HG03432 (cell line): ENCODE measurements around the gene FNDC8.
"Not testable (repeated sequence)": the region's sequence is repeated elsewhere in the genome, so short reads cannot be mapped to it uniquely, and the experiment has no call there.

Source experiments
- ATAC-seq: cut with Tn5 transposase; IDR thresholded peaks from one replicate; pipeline ENCODE4 v1.9.1; 2021; ENCODE audit warnings: mild to moderate bottlenecking, moderate library complexity; ENCODE audit not compliant: unreplicated experiment

Gene FNDC8

DNA sequence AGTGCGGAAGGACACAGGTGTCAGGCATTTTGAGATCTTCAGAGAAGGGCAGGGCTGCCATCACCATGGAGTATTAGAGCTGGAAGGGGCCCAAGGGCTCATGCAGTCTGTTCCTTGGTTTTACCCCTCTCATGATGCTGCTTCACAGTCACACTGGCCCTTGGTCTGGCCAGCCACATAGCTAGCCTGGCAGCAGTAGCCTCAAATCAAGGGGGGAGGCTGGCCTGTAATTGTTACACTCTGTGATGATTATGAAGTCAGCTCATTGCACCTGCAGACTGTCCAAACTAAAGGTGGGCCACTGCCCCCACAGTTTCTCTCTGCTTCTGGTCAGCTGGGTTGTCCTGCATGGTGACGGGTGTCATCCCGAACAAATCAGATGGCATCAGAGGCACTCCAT is at the start of gene FNDC8:
FNDC8 (plus strand) TSS at position 301 of the 400 bp plus-strand sequence; CDS start at position 380, 79 bp downstream.
- no peak for ATAC-seq

DNA sequence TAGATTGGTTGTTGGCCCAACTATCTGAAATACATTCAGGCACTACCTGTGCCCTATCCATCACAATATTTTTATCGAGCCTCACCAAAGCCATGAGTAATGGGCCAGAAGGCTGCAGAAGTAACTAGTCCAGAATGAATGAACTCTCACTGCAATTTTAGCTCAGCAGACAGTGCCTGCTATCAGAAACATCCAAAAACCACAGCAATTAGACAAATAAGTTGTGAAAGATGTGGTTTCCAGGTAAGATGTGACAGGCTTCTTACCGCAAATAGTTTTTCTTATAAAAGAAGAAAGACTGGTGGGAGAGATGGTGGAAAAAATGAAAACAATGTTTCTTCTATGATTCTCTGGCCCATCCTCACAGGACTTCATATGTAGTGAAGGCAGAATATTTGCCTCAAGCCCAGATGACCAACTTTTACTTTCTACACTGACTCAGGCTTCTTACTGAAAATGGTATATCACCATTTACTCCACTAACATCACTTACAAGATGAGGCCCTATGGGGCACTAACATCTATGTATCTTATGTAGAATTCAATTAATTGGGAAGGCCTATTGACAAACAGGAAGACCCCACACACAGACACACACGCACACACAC is 48.1 kb upstream of the FNDC8 start:
- ATAC-seq = no peak

DNA sequence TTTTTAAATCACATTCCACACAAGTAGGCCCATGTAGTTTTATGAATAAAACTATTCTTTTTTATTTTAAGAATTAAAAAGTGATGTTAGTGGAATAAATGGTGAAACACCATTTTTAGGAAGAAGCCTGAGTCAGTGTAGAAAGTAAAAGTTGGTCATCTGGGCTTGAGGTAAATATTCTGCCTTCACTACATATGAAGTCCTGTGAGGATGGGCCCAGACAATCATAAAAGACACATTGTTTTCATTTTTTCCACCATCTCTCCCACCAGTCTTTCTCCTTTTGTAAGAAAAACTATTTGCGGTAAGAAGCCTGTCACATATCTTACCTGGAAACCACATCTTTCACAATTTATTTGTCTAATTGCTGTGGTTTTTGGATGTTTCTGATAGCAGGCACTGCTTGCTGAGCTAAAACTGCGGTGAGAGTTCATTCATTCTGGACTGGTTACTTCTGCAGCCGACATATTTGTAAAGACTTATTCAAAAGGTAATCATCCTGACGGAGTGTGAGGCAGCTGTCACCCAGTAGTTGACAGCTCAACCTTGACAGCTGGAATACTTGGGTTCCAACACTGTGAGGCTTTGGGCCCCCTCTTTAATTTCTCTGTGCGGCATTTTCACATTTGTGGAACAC is 47.3 kb upstream of the FNDC8 start:
- ATAC-seq = no peak

DNA sequence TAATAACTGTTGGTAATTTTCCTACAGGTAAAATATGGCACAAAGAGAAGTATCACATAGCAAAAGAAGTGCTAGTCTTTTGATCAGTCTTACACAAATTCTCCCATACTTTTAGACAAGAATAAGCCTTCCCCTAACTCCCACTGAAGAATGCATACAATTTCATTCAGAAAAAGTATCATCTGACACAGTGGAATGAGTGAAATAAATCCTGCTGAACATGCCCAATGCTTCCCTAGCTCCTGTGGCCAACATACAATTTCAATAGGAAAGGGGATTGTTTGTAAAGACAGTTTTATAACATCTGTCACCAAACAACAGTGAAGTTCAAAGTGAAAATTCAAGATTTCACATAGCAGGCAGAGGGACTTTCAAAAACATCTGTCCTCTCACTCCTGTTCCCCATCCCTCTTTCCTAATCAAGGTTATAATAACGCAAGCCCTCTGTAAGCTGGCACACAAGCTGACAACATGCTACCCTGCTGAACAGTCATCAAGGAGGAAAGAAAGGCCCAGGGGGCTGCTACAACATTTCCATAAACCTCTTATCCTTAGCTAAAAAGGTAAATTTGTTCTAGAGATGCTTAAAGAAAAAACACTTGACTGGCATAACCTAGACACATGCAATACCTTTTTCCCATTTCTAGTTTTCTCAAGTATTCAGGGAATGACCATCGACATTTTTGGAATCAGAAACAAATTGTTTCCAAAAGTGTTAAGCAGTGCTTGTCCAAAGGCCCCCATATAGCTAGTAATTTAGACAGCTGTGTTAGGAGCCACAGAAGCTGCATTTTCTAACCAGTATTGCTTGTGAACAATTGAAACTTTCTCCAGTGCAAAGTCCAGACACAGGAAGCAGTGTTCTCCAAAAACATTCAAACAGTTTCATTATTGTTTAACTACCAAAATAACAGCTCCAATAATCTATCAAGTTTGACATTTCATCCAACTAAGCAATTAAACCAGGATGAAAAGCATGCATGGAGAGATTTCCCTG is 46.4 kb upstream of the FNDC8 start:
- no peak for ATAC-seq

DNA sequence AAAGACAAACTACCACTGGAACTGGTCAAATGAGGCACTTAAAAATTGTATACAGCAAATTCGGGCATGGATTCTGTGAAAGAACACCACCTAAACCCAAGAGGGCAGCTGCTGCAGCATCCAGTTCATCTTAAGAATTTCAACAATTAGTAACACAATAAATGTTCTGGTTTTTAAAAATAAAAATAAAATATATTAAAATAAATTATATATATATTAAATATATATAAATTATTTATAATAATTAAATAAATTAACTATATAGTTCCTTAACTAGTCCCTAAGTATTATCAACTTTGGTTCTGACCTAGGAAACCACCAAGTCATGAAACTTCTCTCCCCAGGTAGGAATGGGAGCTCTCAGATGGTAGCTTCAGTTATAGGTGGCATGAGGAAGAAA is 44.5 kb upstream of the FNDC8 start:
- no peak for ATAC-seq

GRCh38 chr17:35079547-35080423 is 41.6 kb upstream of the FNDC8 start:
- ATAC-seq = no peak

DNA sequence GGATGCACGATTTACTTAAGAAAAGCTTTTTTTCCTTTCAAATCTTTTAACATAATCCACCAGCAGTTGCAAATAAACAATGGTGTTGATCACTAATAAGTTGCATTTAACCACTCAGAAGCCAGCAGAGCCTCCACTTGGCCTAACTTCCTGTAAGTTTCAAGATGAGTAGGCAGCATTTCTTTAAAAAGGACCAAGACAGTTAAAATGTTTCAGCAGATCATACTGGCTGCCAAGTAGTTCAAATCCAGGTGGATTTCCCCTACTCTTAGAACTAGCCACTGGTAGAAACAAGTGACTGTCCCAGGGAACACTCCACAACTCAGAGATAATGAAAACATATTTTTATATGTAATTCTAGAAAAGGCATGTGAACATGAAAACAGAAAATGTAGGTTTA is 40.9 kb upstream of the FNDC8 start:
- no peak for ATAC-seq

- ATAC-seq = no peak
These were observed 39.8 kb upstream of the FNDC8 start for GRCh38 chr17:35081638-35082037.

GRCh38 chr17:35082073-35082657 is 39.2 kb upstream of the FNDC8 start:
- no peak for ATAC-seq

DNA sequence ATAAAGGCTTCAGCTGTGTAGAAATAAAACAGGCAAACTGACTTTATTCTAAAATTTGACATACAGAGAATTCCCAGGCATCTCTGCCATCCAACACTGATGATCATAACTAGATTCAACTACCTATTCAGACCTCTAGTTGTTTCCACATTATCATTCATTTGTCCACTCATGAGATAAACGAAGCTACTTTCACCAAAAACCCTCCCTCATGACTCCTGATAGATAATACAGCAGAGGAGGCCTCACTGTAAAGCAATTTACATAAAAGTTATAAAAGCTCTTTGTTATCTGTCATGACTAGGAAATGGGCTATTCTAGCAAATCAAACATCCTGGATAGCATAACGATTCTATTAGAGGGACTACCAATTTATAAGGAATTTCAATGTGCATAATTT is 38.3 kb upstream of the FNDC8 start:
- no peak for ATAC-seq

- ATAC-seq = no peak
These were observed 36.4 kb upstream of the FNDC8 start for GRCh38 chr17:35084987-35085386.

GRCh38 chr17:35086164-35086563 is 35.3 kb upstream of the FNDC8 start:
- ATAC-seq = no peak

GRCh38 chr17:35086931-35087573 is 34.4 kb upstream of the FNDC8 start:
- no peak for ATAC-seq

DNA sequence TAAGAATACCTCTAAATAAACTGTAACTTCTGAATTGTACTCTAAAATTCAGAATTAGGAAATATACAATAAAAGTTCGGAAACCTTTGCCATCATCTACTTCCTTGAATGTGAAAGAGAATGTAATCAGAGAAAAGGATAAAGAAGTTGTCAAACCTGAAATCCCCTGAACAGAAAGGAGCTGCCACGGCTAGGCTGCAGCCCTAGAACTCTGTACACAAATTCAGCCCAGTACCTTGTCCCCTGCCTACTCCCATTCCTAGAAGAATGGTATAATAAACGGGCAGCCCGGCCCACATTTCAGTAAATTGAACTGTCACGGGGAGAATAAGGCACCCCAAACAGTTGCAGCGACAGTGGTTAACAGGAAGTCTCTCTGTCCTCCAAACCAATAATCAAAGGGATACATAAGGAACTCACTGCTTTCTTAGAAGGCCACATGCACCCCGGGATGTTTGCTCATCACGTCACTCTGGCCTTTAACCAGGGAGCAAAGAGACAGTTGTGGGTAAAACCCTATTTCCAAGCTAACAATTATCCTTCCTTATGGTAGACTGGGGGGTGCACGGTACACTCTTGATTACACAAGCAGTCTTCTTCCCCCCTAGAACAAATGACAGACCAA is 33.6 kb upstream of the FNDC8 start:
- no peak for ATAC-seq

GRCh38 chr17:35088356-35088880 is 33.0 kb upstream of the FNDC8 start:
- ATAC-seq = peak; percentile 8

GRCh38 chr17:35088881-35089585 is 32.4 kb upstream of the FNDC8 start:
- peak; percentile 79 for ATAC-seq

GRCh38 chr17:35089586-35090296 is 31.7 kb upstream of the FNDC8 start:
- ATAC-seq = peak; percentile 11

DNA sequence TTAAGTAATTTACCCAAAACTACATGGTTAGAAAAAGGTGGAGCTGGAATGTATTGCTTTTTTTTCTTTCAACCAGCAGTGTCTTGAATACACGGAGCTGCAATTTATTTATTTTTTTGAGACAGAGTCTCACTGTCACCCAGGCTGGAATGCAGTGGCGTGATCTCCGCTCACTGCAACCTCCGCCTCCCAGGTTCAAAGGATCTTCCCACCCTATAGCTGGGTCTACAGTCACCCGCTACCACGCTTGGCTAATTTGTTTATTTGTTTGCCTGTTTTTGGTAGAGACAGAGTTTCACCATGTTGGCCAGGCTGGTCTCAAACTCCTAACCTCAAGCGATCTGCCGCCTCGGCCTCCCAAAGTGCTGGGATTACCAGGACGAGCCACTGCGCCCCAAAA is 30.7 kb upstream of the FNDC8 start:
- not testable (repeated sequence) for ATAC-seq
